HTR-8/SVneo (cell line): ENCODE data around the gene ZNF236.
A peak's percentile ranks its signal among the peaks of the same experiment; 100 is the strongest.
"Not testable (repeated sequence)": the region's sequence is repeated elsewhere in the genome, so short reads cannot be mapped to it uniquely, and the experiment has no call there.

ENCODE experiments used
- DNase-seq: peaks from one replicate; pipeline ENCODE4 v3.0.0; 2011; ENCODE audit warnings: low spot score, mixed read lengths; ENCODE audit not compliant: insufficient read length
- FAIRE-seq: peaks from 2 replicates; lab custom pipeline; 2011; peaks lifted over from hg19 to GRCh38; lab: Jason Lieb, UNC

ZNF236 gene

DNA sequence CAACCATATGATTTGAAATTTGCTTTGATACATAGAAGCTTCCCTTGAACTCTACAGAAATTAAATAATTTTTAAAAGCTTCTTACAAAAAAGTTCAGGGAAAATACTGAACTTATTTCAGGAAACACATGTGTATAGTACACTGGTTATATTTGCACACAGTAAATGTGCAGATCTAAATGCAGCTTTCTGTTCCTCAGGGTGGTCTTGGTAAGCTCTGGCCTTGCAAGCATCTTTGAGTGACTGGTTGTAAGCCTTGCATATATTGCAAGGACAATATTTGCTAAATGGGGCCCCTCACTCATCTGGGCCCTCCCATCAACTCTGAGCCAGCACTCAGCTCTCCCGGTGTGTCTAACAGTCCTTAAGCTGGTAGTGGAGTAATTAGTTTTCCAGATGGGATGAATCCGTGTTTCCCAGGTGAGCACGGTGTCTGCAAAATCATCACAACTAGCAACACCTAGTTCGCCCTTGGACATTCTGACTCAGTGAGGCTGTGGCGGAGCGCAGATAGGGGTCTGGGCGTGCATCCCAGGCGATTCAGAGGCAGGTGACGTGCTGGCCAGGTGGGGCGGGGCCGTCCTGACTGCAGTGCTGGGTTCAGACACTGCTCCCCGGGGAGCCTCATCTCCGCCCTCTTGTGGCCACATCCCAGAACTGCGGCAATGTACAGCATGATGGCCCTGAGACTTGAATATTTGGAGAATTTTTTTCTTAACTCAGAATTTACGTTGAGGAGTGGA is 160.7 kb downstream of the ZNF236 start:
- no peak for FAIRE-seq
- DNase-seq: peak; percentile 73

DNA sequence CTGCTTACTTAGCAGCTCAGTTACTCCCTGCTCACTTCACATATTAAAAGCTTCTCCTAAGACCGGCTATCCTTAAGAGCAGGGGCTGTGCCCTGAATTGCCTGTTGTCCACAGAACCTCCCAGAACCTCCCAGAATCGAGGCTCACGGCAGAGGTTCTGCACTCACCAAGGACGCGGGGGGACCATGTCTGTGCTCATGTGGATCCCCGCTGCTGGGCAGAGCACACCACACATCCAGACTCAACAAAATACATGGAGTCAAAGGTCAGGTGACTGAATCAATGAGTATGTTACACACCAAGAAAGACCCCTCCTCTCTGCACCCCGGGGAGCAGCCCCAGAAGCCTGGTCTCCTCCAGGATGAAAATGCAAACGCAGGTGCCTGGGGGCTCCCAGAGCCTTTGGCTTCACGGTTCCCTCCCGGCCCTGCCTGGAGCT is 161.3 kb downstream of the ZNF236 start:
- no peak for FAIRE-seq
- DNase-seq: no peak

DNA sequence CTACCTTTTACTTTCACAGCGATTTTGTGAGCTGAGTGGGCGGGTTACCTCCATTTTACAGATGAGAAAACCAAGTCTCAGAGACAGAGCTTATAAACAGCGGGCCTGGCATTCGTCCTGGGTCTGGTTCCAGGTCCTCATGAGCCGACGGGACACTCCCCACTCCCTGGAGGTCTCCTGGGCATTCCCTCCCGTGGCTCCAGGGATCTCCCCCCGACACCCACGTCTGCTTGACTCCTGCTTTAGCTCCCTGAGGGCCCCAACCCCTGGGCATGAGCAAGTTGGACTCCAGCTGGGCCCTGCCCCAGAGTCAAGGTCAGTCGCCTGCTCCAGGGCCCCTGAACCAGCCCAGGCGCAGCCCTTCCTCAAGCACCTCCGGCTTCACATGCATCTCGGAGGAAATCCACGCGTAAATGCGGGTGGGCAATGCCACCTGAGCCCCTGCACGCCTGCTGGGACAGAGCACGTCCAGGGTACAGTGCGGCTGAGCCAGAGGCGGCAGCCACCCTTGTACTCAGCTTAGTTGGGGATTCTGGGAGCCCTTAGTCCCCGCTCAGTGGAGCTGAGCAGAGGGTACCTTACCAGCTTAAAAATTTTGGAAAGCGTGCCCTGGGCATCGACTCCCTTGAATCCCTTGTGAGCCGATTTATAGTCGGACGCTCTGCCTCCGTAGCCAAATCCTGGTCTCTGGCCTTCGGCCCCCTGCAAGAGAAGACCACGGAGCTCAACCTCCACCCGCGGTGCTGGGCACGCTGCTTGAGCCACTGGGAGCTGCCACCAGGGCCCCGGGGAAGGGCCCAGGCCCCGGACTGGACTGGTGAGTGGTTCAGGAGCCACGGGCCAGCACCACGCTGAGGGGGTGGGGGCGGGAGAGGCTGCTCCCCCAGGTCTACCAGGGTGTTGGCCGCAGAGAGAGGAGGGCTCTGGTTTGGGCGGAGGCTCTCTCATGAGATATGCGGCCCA is 162.1 kb downstream of the ZNF236 start:
- FAIRE-seq (no peak), DNase-seq (no peak)

DNA sequence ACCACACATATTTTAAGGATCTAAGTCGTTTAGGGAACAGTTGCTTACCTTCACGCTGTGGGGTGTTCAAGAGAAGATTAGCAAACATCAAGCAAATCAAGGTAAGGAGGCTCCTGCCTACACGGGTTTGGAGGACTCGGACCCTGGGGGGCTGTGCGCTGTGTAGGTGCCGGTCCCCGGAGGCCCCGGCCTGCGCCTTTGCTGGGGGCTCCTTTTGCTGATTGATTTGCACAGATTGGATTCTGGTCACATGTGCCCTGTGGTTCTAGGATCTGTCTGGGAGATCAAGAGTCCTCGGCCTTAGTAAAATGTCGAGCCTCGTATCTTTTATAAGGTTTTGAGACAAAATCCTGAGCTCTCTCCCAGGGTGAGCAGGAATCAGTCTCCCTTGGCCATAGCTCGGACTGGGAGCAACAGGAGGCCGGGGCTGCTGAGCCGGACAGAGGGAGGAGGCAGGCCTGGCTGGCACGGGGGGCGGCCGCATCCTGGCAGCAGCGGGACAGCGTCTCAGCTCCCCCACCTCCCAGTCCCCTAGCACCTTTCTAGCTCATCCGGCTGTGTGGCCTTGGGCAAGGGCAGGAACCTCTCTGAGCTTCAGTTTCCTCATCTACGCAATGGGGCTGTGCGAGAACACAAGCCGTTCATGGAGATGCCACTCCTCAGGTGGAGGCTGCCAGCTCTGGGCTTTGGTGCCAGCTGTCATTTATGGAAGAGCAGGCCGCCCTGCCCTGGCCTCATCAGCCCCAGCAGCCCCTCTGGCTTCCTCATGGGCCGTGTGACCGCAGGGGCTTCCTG is 163.0 kb downstream of the ZNF236 start:
- no peak for DNase-seq
- FAIRE-seq: no peak

DNA sequence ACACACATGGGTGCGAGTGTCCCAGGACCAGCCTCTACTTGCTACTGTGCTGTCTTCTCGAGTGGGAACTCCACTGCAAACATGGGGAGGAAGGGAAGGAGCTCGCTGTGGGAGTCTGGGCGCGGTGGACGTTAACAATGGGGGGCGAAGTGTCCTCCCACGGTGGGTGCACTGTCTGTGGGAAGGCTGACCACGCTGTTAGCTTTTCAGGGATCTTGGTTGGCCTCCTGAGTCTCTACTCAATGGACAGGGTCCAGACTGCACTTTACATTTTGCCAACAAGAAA is 163.5 kb downstream of the ZNF236 start:
- DNase-seq: no peak
- no peak for FAIRE-seq

DNA sequence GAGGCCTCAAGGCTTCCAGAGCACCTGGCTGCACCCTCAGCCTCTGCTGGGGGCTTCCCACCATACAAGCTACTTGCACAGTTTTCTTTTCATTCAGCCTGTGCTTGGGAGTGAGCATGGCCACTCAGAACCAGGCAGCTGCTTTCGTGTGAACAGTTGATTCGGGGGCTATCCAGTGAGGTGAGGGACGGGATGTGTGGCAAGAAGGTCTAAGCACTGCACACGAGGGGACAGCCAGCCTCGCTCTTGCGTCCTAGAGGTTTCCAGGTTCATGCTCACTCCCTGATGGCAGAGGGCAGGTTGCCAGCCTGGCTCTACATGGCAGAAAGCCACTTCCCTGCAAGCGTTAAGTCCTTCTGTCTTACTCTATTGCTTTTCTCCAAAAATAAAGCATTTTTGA is 164.0 kb downstream of the ZNF236 start:
- FAIRE-seq (no peak), DNase-seq (no peak)

DNA sequence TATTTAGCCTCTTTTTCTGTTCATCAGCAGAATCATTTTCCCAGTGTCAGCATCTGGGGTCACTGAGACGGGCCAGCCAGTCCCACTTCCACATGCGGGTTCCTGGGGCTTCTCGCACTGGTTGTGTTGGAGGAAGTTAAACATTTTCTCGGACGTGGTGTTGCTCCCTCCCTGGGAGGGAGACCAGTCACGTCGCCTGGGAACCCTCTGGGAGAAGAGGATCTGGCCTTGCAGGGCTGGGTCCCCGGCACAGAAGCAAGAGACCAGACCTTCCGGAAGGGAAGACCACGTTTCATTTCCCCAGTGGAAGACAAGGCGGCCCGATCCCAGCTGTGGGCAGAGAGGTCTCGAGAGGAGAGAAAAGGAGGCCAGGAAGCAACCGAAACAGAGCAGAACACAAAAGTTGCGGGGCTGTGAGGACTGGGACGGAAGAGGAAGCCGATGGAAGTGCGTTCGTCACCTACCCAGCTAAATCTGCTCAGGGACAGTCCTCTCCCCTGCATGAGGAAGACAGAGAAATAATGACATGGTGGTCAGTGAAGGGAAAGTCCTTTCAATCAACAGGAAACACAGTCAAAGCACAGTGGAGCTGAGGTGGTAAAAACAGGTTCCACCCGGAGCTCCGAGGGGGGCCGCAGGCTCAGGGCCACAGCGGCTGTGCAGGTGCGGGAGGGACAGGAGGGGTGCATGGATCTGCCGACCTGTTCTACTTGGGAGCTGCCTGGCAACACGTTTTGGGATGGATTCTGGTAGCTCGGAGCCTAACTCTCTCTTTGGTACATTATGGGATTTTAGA is 165.9 kb downstream of the ZNF236 start:
- DNase-seq: no peak
- FAIRE-seq: no peak

DNA sequence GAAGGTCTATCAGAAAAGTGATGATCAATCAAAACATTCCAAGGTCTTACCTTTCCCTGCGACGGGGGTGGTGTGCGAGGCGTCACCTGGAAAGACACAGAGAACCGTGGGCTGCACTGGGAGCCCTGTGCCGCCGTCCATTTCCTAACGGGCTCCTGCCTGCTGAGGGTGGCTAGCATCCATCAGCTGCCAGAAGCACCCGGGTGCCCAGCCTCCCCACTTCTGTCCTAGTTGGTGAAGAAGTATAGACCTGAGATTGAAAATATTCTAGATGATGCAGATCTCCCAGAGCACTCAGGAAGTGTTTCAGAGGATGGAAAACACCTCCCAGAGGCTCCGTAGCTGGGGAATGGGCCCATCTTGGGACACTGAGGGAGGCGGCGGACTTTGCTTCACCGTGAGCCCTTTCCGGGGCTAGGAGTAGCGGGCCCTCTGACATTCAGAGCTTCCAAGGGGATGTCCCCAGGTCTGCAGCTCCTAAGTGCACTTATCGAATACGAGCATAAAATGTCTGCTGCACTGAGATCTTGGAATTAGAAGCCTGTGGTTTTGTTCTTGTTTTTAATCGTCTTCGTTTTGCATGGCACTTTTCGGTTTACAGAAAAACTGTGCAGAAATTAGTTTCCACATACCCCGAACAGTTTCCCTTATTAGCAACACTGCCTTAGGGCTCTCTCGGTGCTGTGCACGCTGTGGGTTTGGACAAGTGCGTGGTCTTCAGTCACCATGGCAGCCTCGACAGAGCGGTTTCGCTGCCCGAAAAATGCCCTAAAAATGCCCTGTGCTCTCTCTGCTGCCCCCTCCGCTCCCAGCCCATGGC is 166.7 kb downstream of the ZNF236 start:
- no peak for DNase-seq
- no peak for FAIRE-seq

DNA sequence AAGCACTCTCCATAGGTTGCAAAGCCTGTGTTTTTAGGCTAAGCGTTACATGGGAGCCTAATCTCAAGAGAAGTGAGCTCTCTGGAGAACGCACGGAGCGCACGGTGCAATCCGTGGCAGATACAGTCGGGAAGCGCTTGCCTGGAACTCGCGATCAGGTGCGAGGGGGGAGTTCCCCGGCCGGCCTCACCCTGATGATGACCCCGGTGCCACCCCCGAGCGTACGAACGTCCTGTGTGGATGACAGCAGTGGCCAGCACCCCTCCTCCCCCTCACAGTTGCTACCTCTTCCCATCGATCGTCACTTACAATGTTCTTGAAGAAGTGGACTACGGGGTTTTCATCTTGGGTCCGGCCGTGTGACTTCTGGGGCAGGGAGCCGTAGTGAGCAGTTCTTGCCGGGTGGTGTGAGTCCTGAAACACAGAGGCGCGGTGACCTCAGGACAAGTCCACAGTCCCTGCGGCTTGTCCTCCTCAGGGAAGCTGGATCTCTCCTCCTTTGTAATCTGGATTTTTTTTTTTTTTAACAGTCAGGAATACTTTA is 167.4 kb downstream of the ZNF236 start:
- no peak for DNase-seq

DNA sequence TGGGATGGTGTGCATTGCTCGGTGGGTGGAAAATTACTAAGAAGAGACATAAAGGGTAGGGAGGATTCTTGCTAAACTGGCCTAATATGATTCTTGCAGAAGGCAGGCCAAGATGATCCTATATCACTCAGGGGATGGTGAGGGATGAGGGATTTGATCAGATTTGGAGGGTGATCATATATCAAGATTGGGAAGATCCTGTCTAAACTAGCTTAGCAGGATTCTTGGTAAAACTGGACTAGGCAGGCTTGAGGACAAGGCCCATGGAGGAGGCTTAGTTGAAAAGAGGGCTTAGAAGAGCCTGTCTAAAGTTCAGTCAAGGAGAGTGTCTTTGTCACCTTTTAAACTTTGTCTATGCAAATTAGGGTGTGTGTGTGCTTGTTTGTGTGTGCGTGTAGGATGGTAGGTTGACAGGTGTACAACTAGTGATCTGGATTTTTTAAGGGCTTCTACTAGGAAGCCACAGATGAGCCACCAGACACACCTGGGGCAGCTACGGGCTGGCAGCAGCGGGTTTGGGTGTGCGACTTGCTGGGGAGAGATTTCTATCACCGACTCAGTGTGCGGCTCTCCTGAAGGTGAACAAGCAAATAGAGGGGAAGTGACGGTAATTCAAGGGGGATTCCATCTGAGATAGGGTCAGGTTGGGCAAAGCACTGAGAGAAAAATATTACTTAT is 168.1 kb downstream of the ZNF236 start:
- not testable (repeated sequence) for FAIRE-seq, DNase-seq

More for the DNA sequence above, 167.4 kb downstream of the ZNF236 start:
- FAIRE-seq: no peak

DNA sequence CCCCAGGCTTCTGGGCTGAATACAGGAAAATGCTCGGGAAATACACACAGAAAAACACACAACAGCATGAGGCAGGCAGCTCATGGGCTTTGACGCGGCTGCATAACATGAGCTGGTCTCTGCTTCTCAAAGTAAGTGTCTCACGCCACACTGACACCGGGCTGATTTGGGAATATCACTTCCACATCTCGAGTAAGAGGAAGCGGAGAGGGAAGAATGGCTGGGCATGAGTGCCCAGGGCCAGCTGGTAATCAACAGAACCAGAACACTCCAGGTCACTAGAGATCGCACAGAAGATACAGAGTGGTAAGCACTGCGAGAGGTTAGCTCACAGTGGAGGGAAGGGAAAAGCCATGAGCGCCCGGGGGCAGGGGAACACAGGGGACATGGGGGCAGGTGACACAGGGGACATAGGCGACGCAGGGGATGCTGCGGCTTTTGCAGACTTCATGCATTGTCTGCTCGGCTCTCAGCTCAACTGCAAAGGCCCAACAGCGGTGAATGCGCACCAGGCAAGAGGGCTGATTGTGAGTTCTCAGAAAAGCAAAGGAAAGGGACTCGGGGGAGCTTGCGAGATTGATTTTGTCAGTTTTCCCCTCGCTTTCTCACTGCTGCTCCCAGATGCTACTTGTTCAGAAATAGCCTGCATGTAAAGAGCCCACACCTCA is 168.8 kb downstream of the ZNF236 start:
- no peak for FAIRE-seq
- DNase-seq: no peak

DNA sequence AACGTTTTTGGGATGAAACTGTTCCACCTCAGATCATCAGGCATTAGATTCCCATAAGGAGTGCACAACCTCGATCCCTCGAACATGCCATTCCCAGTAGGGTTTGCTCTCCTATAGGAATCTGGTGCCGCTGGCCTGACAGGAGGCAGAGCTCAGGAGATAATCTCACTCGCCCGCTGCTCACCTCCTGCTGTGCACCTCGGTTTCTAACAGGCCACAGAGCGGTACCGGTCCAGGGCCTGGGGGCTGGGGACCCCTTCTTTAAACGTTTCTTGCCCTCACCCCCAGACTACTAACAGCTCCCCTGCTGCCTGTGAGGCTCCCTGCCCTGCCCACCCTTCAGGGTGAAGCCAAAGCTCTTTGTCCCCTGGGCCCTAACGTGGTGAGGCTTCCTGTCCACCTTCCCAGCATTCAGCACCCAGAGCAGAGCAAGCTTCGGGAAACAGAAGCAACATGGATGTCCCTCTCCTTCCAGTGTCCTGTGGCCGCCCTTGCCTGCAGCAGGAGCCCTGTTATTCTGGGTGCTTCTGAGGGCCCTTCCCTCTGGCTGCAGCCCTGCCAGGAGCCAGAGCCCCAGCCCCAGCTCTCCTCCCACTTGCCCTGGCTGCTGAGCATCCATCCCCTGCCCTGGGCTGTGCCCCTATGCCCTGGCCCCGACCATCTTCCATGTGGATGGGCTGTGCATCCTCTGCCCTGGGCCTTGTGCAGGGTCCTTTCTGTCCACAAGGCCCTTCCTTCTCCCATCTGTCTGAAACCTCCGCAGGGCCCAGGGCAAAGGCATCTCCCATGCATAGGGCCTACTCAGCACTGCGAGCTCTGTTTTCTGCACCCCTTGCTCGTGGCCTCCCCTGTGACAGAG is 170.1 kb downstream of the ZNF236 start:
- FAIRE-seq (no peak), DNase-seq (no peak)

DNA sequence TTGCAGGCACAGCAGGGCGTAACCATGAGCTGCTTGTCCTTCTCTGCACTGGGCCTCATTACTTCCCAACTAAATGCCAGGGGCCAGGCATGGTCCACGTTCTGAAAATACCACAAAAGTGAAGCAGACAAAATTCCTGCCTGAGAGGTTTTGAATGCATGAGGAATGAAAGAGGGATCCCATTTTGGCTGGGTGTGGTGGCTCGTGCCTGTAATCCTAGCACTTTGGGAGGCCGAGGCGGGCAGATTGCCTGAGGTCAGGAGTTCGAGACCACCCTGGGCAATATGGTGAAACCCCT is 170.7 kb downstream of the ZNF236 start:
- no peak for FAIRE-seq
- no peak for DNase-seq

DNA sequence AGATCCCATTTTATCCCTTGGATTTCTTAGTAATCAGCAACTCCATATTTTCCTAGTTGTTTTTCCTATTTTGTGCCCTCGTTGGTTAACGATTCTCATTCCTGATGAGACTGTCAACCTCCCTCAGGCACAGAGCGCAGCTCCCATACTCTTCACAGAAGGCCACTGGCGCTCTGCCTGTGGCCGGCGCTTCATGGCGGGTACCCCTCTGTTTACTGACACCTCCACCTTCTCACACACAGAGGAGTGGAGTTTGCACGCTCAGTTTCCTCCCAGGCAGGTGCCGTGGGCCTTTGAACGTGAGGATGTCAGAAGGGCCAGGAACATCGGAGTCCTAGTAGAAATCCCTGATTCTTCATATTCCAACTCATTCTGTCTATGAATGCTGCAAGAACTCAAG is 171.2 kb downstream of the ZNF236 start:
- DNase-seq (no peak), FAIRE-seq (no peak)

DNA sequence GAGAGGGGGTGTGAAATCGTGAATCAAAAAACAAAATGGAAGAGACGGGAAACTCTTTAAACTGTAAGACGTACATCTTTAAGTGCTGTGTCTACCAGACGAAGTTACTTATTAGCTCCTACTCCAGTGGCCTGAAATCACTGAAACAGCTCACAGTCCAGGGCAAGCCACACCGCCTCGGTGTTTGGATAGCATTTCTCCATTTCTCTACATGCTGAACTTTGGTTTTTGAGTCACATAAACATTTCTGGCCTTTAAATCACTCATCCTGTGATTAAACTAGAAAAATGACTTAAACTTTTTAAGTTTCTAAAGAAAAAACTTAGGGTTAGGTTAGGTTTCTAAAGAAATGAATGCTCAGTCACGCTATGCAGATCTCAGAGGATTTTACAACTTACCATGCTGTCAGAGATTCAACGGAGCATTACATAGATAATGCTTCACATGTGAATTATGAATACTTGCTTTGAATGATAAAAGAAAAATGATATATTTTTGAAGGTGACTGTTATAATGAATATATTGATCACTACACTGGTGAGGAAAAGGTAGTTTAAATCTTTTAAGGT is 171.8 kb downstream of the ZNF236 start:
- FAIRE-seq (no peak), DNase-seq (no peak)

DNA sequence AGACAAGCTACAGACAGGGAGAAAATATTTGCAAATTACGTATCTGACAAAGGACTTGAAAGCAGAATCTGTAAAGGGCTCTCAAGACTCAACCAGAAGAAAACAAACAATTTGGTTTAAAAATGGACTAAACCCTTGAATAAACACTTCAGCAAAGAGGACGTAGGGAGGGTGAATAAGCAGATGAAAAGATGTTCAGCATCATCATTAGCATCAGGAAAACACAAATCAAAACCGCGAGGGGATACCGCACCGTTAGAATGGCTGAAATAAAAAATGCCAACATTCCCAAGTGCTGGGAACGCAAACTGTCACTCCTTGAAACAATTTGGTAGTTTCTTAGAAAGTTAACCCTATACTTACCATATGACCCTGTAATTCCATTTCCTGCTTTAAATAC is 173.5 kb downstream of the ZNF236 start:
- FAIRE-seq: no peak
- DNase-seq: no peak

DNA sequence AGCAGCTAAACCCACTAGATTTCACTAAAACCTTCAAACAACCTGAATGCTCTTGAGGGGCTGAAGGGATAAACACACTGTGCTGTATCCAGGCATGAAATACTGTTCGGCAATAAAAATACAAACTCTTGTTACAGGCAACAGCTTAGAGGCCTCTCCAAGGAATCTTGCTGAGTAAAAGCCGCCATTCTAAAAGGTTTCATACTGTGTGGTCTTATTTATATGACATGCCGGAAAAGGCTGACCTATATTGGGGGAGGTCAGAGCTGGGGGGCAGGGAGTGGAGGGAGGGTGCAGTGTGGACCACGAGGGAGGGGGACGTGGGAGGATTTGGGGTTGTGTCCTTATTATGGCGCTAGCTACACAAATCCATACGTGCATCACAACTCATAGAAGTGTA is 174.1 kb downstream of the ZNF236 start:
- DNase-seq (no peak), FAIRE-seq (no peak)
